CD4-positive, CD25-positive, alpha-beta regulatory T cell (primary cell): ENCODE results near the gene ZFYVE19. TPM values are rescaled to one million over a fixed set of nuclear protein-coding genes. Genes with fewer than 3 reads are reported as not detected.

Experiments used
- ATAC-seq, 2 donors: fragments of 150-1000 bp; cut with Tn5 transposase; one replicate each; pipeline ENCODE4 v1.10.0; 2021; ENCODE audit warnings: low read depth in 2 of 2, moderate number of reproducible peaks in 2 of 2, moderate library complexity in 1 of 2
- DNase-seq, 3 donors: peaks; one replicate each; pipeline versions ENCODE4 v3.0.0 to v3.0.0-alpha.2; 2012 to 2022; ENCODE audit warnings: mixed read lengths in 1 of 3
- H3K27ac ChIP-seq: one replicate; pipeline ENCODE4 v1.7.0; 2013; ENCODE audit warnings: mild to moderate bottlenecking, low read length; ENCODE audit not compliant: insufficient read depth, poor library complexity, severe bottlenecking
- H3K27me3 ChIP-seq: one replicate; pipeline ENCODE4 v1.7.0; 2013; ENCODE audit warnings: low read length; ENCODE audit not compliant: control insufficient read depth, insufficient read depth
- H3K36me3 ChIP-seq: one replicate; pipeline ENCODE4 v1.7.0; 2013; ENCODE audit warnings: mild to moderate bottlenecking, low read length, moderate library complexity; ENCODE audit not compliant: control insufficient read depth, insufficient read depth
- H3K4me1 ChIP-seq: 2 replicates; pipeline ENCODE4 v1.7.0; 2013; ENCODE audit warnings: mild to moderate bottlenecking, low read length; ENCODE audit not compliant: insufficient read depth, control insufficient read depth, poor library complexity, severe bottlenecking
- H3K4me3 ChIP-seq: one replicate; pipeline ENCODE4 v1.7.0; 2013; ENCODE audit warnings: low read depth, mild to moderate bottlenecking, low read length, moderate library complexity
- H3K9me3 ChIP-seq, 2 experiments: 1 replicate in 1 of 2; 2 replicates in 1 of 2; pipeline ENCODE4 v1.7.0; 2013; ENCODE audit warnings: low read length in 2 of 2, mild to moderate bottlenecking in 1 of 2, moderate library complexity in 1 of 2; ENCODE audit not compliant: control insufficient read depth in 2 of 2
- H3K27ac Mint-ChIP-seq, 3 donors: one replicate each; pipeline ENCODE4 v1.8.0; 2020 to 2022; ENCODE audit warnings: mild to moderate bottlenecking in 3 of 3, mixed read lengths in 3 of 3, moderate library complexity in 2 of 3
- H3K27me3 Mint-ChIP-seq: one replicate; pipeline ENCODE4 v1.8.0; 2022; ENCODE audit warnings: mild to moderate bottlenecking, mixed read lengths
- H3K36me3 Mint-ChIP-seq: one replicate; pipeline ENCODE4 v1.8.0; 2020; ENCODE audit warnings: mixed read lengths
- H3K4me1 Mint-ChIP-seq, 4 donors: one replicate each; pipeline ENCODE4 v1.8.0; 2020 to 2022; ENCODE audit warnings: mixed read lengths in 4 of 4, mild to moderate bottlenecking in 1 of 4
- H3K4me3 Mint-ChIP-seq, 4 donors: one replicate each; pipeline ENCODE4 v1.8.0; 2020 to 2022; ENCODE audit warnings: mild to moderate bottlenecking in 4 of 4, mixed read lengths in 4 of 4, moderate library complexity in 3 of 4
- H3K9me3 Mint-ChIP-seq, 7 donors: one replicate each; pipeline ENCODE4 v1.8.0; 2020 to 2022; ENCODE audit warnings: mixed read lengths in 7 of 7, mild to moderate bottlenecking in 3 of 7, moderate library complexity in 2 of 7
- polyA plus RNA-seq, 4 donors: library from polyadenylated mRNA; unstranded; fragments of 300-500 nt; fragmentation: Illumina TruSeq; gene quantifications; one replicate each; pipeline ENCODE4 v1.2.3, GENCODE V29; 2021
- total RNA-seq: library from RNA; stranded (reverse); gene quantifications from one replicate; pipeline ENCODE4 v1.2.3, GENCODE V29; 2022

The ZFYVE19 gene
- total and polyA plus RNA-seq, 5 donors from 2014 or later: 14.5 to 24.4 (median 15.7) TPM

- no peak overlapping the region for H3K4me3 Mint-ChIP-seq
- peaks cover 4% of the 10 kb centered on the region for H3K27me3 Mint-ChIP-seq
Observed at GRCh38 chr15:40836020-40836419, 29.1 kb downstream of the ZFYVE19 start.

DNA sequence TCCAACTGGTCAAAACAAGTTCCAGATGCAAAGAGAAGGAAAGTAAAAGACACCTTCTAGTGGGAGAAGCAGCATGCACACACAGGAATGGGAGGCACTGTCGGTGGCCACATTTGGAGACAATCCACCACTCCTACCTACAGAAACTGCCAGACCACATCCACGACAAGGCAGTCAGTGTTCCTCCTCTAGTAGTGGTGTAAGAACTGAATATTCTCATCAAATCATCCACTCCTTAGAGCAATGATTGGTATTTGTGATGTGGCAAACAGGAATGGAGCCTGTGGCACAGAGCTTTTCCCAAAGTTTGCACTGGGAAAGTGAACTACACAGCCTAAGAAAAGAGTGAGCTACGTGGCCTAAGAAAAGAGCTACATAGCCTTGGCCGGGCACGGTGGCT, 31.9 kb downstream of the ZFYVE19 start:
- Histone ChIP-seq H3K27me3 (peaks cover 8% of the 10 kb centered on the region), H3K36me3 (no peaks in the 10 kb centered on the region), H3K9me3 (no peaks in the 10 kb centered on the region), H3K4me1 (peaks cover 3% of the 10 kb centered on the region), H3K4me3 (no peak overlapping the region), H3K27ac (no peak overlapping the region)
- Mint-ChIP-seq H3K27me3 (peaks cover 24% of the 10 kb centered on the region), H3K4me1 (peaks cover 0 to 5% (median 2%) of the 10 kb centered on the region in 4 donors), H3K27ac (no peak overlapping the region), H3K9me3 (no peaks in the 10 kb centered on the region), H3K4me3 (no peak overlapping the region), H3K36me3 (no peaks in the 10 kb centered on the region)
- DNase-seq (no peak), ATAC-seq (no peak)

More at GRCh38 chr15:40836020-40836419, 29.1 kb downstream of the ZFYVE19 start:
- Histone ChIP-seq H3K27me3 (no peaks in the 10 kb centered on the region), H3K4me3 (no peak overlapping the region), H3K4me1 (no peaks in the 10 kb centered on the region), H3K9me3 (no peaks in the 10 kb centered on the region), H3K27ac (no peak overlapping the region), H3K36me3 (no peaks in the 10 kb centered on the region)
- peaks cover 0 to 2% (median 0%) of the 10 kb centered on the region in 4 donors for H3K4me1 Mint-ChIP-seq
- no peaks in the 10 kb centered on the region for H3K36me3 Mint-ChIP-seq
- no peak for DNase-seq
- no peak overlapping the region for H3K27ac Mint-ChIP-seq
- no peak for ATAC-seq
- no peaks in the 10 kb centered on the region for H3K9me3 Mint-ChIP-seq

GRCh38 chr15:40841741-40842140, 34.9 kb downstream of the ZFYVE19 start:
- H3K4me1 Mint-ChIP-seq: peaks cover 0 to 19% (median 11%) of the 10 kb centered on the region in 4 donors
- no peak overlapping the region for H3K27ac Mint-ChIP-seq
- no peak overlapping the region for H3K4me3 ChIP-seq
- peaks cover 0 to 2% (median 0%) of the 10 kb centered on the region in 7 donors for H3K9me3 Mint-ChIP-seq
- H3K27me3 Mint-ChIP-seq: peaks cover 27% of the 10 kb centered on the region
- peaks cover 16% of the 10 kb centered on the region for H3K4me1 ChIP-seq
- DNase-seq: no peak
- ATAC-seq: no peak
- H3K36me3 Mint-ChIP-seq: no peaks in the 10 kb centered on the region
- H3K36me3 ChIP-seq: no peaks in the 10 kb centered on the region
- H3K9me3 ChIP-seq: no peaks in the 10 kb centered on the region
- no peak overlapping the region for H3K27ac ChIP-seq
- H3K4me3 Mint-ChIP-seq: peak overlapping the region in 2 of 4 donors; percentile 43 to 54
- H3K27me3 ChIP-seq: peaks cover 8% of the 10 kb centered on the region

- ATAC-seq (no peak), DNase-seq (no peak)
- Histone ChIP-seq H3K4me1 (peaks cover 16% of the 10 kb centered on the region), H3K27me3 (peaks cover 8% of the 10 kb centered on the region), H3K27ac (no peak overlapping the region), H3K9me3 (no peaks in the 10 kb centered on the region), H3K36me3 (no peaks in the 10 kb centered on the region), H3K4me3 (no peak overlapping the region)
- H3K36me3 Mint-ChIP-seq: no peaks in the 10 kb centered on the region
- no peak overlapping the region for H3K27ac Mint-ChIP-seq
- H3K9me3 Mint-ChIP-seq: peaks cover 0 to 3% (median 0%) of the 10 kb centered on the region in 7 donors
- peaks cover 32% of the 10 kb centered on the region for H3K27me3 Mint-ChIP-seq
- peak overlapping the region; percentile 81 to 88 (median 86) for H3K4me3 Mint-ChIP-seq
- H3K4me1 Mint-ChIP-seq: peaks cover 0 to 27% (median 15%) of the 10 kb centered on the region in 4 donors
Observed at GRCh38 chr15:40843261-40843884, 36.5 kb downstream of the ZFYVE19 start.

- H3K36me3 ChIP-seq: no peaks in the 10 kb centered on the region
- H3K4me3 Mint-ChIP-seq: peak within 1 kb of the TSS; percentile 84 to 90 (median 86)
- H3K4me1 Mint-ChIP-seq: peaks cover 0 to 27% (median 15%) of the 10 kb centered on the region in 4 donors
- peak within 1 kb of the TSS in 1 of 3 donors; percentile 75 for H3K27ac Mint-ChIP-seq
- no peaks in the 10 kb centered on the region for H3K9me3 ChIP-seq
- no peak within 1 kb of the TSS for H3K4me3 ChIP-seq
- peaks cover 8% of the 10 kb centered on the region for H3K27me3 ChIP-seq
- DNase-seq: peak in 2 of 3 donors; percentile 10 to 53
- no peaks in the 10 kb centered on the region for H3K36me3 Mint-ChIP-seq
- peaks cover 35% of the 10 kb centered on the region for H3K27me3 Mint-ChIP-seq
- no peak within 1 kb of the TSS for H3K27ac ChIP-seq
- H3K4me1 ChIP-seq: peaks cover 16% of the 10 kb centered on the region
- peak; percentile 51 to 60 for ATAC-seq
- peaks cover 0 to 3% (median 0%) of the 10 kb centered on the region in 7 donors for H3K9me3 Mint-ChIP-seq
Observed at GRCh38 chr15:40843885-40844695, 37.2 kb downstream of the ZFYVE19 start, which contains the start of gene SPINT1. Gene SPINT1, plus strand, starts transcription at chr15:40844048. Its CDS starts 507 bp downstream, at chr15:40844555.

DNA sequence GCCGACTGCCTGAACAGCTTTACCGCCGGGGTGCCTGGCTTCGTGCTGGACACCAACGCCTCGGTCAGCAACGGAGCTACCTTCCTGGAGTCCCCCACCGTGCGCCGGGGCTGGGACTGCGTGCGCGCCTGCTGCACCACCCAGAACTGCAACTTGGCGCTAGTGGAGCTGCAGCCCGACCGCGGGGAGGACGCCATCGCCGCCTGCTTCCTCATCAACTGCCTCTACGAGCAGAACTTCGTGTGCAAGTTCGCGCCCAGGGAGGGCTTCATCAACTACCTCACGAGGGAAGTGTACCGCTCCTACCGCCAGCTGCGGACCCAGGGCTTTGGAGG, 37.8 kb downstream of the ZFYVE19 start:
- Mint-ChIP-seq H3K36me3 (no peaks in the 10 kb centered on the region), H3K9me3 (peaks cover 0 to 3% (median 0%) of the 10 kb centered on the region in 7 donors), H3K4me1 (peaks cover 0 to 27% (median 15%) of the 10 kb centered on the region in 4 donors), H3K27ac (peak overlapping the region in 1 of 3 donors; percentile 75), H3K4me3 (peak overlapping the region; percentile 80 to 90 (median 82)), H3K27me3 (peaks cover 35% of the 10 kb centered on the region)
- Histone ChIP-seq H3K27me3 (peaks cover 8% of the 10 kb centered on the region), H3K4me1 (peaks cover 16% of the 10 kb centered on the region), H3K27ac (no peak overlapping the region), H3K36me3 (no peaks in the 10 kb centered on the region), H3K4me3 (no peak overlapping the region), H3K9me3 (no peaks in the 10 kb centered on the region)
- ATAC-seq: peak; percentile 32 to 44
- peak in 2 of 3 donors; percentile 25 to 54 for DNase-seq

DNA sequence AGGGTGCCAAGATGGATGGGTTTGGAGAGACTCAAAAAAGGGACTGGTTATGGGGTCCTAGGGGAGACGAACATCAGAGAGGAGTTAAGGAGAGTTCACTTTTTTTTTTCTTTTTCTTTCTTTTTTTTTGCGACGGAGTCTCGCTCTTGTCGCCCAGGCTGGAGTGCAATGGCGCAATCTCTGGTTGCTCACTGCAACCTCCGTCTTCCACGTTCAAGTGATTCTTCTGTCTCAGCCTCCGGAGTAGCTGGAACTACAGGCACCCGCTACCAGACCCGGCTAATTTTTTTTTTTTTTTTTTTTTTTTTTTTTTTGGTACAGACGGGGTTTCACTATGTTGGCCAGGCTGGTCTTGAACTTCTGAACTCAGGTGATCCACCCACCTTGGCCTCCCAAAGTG, 38.1 kb downstream of the ZFYVE19 start:
- H3K4me1 ChIP-seq: peaks cover 16% of the 10 kb centered on the region
- Mint-ChIP-seq H3K9me3 (peaks cover 0 to 3% (median 0%) of the 10 kb centered on the region in 7 donors), H3K4me1 (peaks cover 0 to 27% (median 15%) of the 10 kb centered on the region in 4 donors), H3K36me3 (no peaks in the 10 kb centered on the region), H3K27ac (peak overlapping the region in 1 of 3 donors; percentile 75), H3K27me3 (peaks cover 35% of the 10 kb centered on the region), H3K4me3 (peak overlapping the region; percentile 80 to 90 (median 82))
- peaks cover 8% of the 10 kb centered on the region for H3K27me3 ChIP-seq
- H3K9me3 ChIP-seq: no peaks in the 10 kb centered on the region
- no peak for ATAC-seq
- no peak for DNase-seq
- no peaks in the 10 kb centered on the region for H3K36me3 ChIP-seq
- no peak overlapping the region for H3K27ac ChIP-seq
- no peak overlapping the region for H3K4me3 ChIP-seq
